Measurements from ENCODE around the gene OPCML. TPM values are rescaled to one million over a fixed set of nuclear protein-coding genes. Genes with fewer than 3 reads are reported as not detected.

Gene OPCML
- total RNA-seq, 1 donor from 2014 or later: not detected

GRCh38 chr11:133115099-133115498, 417.2 kb downstream of the OPCML start:
- Mint-ChIP-seq H3K36me3 (ENCODE audit: low read depth) (no peaks in the 10 kb centered on the region), H3K4me3 (no peak overlapping the region), H3K27ac (no peak overlapping the region), H3K27me3 (no peaks in the 10 kb centered on the region), H3K4me1 (no peaks in the 10 kb centered on the region), H3K9me3 (no peaks in the 10 kb centered on the region)
- ChIA-PET CTCF (no interaction called here), POLR2A (no interaction called here)
- intact Hi-C loops (cut with micrococcal nuclease): no loop called here
- ATAC-seq (ENCODE audit: low read depth) (no peak), DNase-seq (no peak)
- no peak for TF ChIP-seq CTCF (IDR thresholded peaks at IDR 0.05)

GRCh38 chr11:133107763-133108162, 424.5 kb downstream of the OPCML start:
- Mint-ChIP-seq H3K36me3 (ENCODE audit: low read depth) (no peaks in the 10 kb centered on the region), H3K27ac (no peak overlapping the region)
- POLR2A ChIA-PET: no interaction called here

GRCh38 chr11:133107136-133107535, 425.2 kb downstream of the OPCML start:
- Mint-ChIP-seq H3K4me3 (no peak overlapping the region), H3K9me3 (peaks cover 4% of the 10 kb centered on the region), H3K36me3 (ENCODE audit: low read depth) (no peaks in the 10 kb centered on the region), H3K27me3 (no peaks in the 10 kb centered on the region), H3K4me1 (no peaks in the 10 kb centered on the region), H3K27ac (no peak overlapping the region)
- DNase-seq: no peak
- intact Hi-C loops (cut with micrococcal nuclease): no loop called here
- CTCF ChIA-PET: no interaction called here
- TF ChIP-seq CTCF (IDR thresholded peaks at IDR 0.05): no peak
- POLR2A ChIA-PET: no interaction called here
- ATAC-seq (ENCODE audit: low read depth): no peak

More at GRCh38 chr11:133107763-133108162, 424.5 kb downstream of the OPCML start:
- ATAC-seq (ENCODE audit: low read depth) (no peak), DNase-seq (no peak)
- Mint-ChIP-seq H3K4me1 (no peaks in the 10 kb centered on the region), H3K9me3 (peaks cover 4% of the 10 kb centered on the region), H3K27me3 (no peaks in the 10 kb centered on the region), H3K4me3 (no peak overlapping the region)
- no peak for TF ChIP-seq CTCF (IDR thresholded peaks at IDR 0.05)
- intact Hi-C loops (cut with micrococcal nuclease): no loop called here
- CTCF ChIA-PET: no interaction called here

- ChIA-PET POLR2A (no interaction called here), CTCF (no interaction called here)
- no peaks in the 10 kb centered on the region for H3K36me3 Mint-ChIP-seq (ENCODE audit: low read depth)
- no peaks in the 10 kb centered on the region for H3K27me3 Mint-ChIP-seq
- intact Hi-C loops (cut with micrococcal nuclease): no loop called here
- no peak for TF ChIP-seq CTCF (IDR thresholded peaks at IDR 0.05)
- peaks cover 4% of the 10 kb centered on the region for H3K9me3 Mint-ChIP-seq
- H3K27ac Mint-ChIP-seq: no peak overlapping the region
- H3K4me3 Mint-ChIP-seq: no peak overlapping the region
- DNase-seq (no peak), ATAC-seq (ENCODE audit: low read depth) (no peak)
- no peaks in the 10 kb centered on the region for H3K4me1 Mint-ChIP-seq
Measured at GRCh38 chr11:133106417-133106816, 425.9 kb downstream of the OPCML start.

DNA sequence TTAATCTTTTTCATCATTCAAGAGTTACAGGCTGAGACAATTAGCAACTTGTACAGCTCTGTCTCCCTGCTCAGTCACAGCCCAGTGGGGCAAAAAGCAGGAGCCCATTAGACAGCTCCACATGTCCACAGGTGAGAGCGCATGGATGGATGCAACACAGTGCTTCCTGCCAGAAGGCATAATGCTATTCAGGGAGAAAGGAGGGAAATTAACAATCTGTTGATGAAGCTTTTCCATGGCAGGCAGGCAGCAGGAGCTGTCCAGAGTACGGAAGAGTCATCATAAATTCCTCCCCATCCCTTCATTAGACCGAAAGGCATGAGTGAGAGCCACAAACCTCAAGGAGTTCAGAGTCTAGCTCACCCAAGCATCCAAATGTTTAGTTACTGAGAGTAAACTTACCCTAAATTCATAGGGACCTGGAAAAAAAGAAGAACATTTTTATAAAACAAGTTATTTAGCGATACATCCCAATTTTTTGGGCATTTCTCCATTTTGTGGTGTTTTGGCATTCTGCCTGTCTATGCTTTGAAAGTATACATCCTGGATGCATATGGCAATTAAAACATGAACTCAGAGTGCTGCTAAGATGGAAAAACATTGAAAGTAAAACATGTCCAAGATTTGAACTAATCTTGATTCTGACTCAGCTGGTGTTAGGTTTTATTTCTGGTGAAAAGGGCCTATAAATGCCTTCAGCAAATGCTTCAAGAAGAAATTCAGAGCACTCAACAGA, 428.1 kb downstream of the OPCML start:
- no peaks in the 10 kb centered on the region for H3K4me1 Mint-ChIP-seq
- no peak overlapping the region for H3K4me3 Mint-ChIP-seq
- no peaks in the 10 kb centered on the region for H3K36me3 Mint-ChIP-seq (ENCODE audit: low read depth)
- H3K27me3 Mint-ChIP-seq: no peaks in the 10 kb centered on the region
- H3K27ac Mint-ChIP-seq: no peak overlapping the region
- POLR2A ChIA-PET: no interaction called here
- DNase-seq (no peak), ATAC-seq (ENCODE audit: low read depth) (no peak)
- CTCF ChIA-PET: no interaction called here
- TF ChIP-seq CTCF (IDR thresholded peaks at IDR 0.05): no peak
- no peaks in the 10 kb centered on the region for H3K9me3 Mint-ChIP-seq
- intact Hi-C loops (cut with micrococcal nuclease): no loop called here

All from activated B cell treated with CpG ODN at 0.5 μM for 24 hours (primary cell).